ENCODE measurements around the gene PSORS1C2.

DNA sequence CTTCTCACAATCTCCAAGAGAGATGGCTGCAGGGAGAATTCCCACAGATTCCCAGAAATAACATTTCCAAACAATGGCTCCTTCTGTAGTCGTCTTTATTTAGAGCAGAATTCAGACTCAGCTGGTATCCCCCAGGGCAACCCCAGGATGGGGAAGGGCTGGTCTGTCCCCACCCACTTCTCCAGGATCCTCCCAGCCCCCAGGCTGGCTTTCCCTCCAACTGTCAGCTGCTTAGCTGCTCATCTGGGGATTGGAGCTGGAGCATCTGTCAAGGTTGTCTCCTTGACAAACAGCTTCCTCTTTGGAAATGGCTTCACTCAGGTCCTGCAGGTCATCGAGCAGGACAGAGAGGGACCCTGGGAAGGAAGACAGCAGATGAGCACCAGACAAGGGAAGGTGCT lies 3.5 kb upstream of the PSORS1C2 start:
- no peak for TF ChIP-seq POLR2A (IDR thresholded peaks at IDR 0.05)
- TF ChIP-seq, protein P1, sequence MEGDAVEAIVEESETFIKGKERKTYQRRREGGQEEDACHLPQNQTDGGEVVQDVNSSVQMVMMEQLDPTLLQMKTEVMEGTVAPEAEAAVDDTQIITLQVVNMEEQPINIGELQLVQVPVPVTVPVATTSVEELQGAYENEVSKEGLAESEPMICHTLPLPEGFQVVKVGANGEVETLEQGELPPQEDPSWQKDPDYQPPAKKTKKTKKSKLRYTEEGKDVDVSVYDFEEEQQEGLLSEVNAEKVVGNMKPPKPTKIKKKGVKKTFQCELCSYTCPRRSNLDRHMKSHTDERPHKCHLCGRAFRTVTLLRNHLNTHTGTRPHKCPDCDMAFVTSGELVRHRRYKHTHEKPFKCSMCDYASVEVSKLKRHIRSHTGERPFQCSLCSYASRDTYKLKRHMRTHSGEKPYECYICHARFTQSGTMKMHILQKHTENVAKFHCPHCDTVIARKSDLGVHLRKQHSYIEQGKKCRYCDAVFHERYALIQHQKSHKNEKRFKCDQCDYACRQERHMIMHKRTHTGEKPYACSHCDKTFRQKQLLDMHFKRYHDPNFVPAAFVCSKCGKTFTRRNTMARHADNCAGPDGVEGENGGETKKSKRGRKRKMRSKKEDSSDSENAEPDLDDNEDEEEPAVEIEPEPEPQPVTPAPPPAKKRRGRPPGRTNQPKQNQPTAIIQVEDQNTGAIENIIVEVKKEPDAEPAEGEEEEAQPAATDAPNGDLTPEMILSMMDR (IDR thresholded peaks at IDR 0.05): no peak

All from testis (tissue), 2 donors.